Left forelimb (tissue), 1 donor: Measurements from ENCODE around the gene ARHGAP8.

Experiments
- DNase-seq: peaks from one replicate; pipeline ENCODE4 v3.0.0-alpha.2; 2018; ENCODE audit warnings: low spot score

The ARHGAP8 gene

GRCh38 chr22:44804327-44804726, 52.0 kb downstream of the ARHGAP8 start:
- no peak for DNase-seq

- DNase-seq: no peak
Observed at GRCh38 chr22:44805711-44806110, 53.3 kb downstream of the ARHGAP8 start.

- DNase-seq: no peak
Observed at GRCh38 chr22:44807232-44807631, 54.9 kb downstream of the ARHGAP8 start.

- no peak for DNase-seq
Observed at GRCh38 chr22:44807915-44808690, 55.7 kb downstream of the ARHGAP8 start.

- DNase-seq: no peak
Observed at GRCh38 chr22:44809456-44809855, 57.1 kb downstream of the ARHGAP8 start.

GRCh38 chr22:44811141-44811540, 58.8 kb downstream of the ARHGAP8 start:
- no peak for DNase-seq

- DNase-seq: no peak
Observed at GRCh38 chr22:44813416-44813815, 61.0 kb downstream of the ARHGAP8 start.

GRCh38 chr22:44814266-44815098, 62.1 kb downstream of the ARHGAP8 start:
- DNase-seq: no peak

- DNase-seq: no peak
Observed at GRCh38 chr22:44815099-44816070, 63.0 kb downstream of the ARHGAP8 start.

- DNase-seq: no peak
Observed at GRCh38 chr22:44816141-44816540, 63.8 kb downstream of the ARHGAP8 start.

GRCh38 chr22:44818727-44819126, 66.4 kb downstream of the ARHGAP8 start:
- no peak for DNase-seq

- no peak for DNase-seq
Observed at GRCh38 chr22:44819966-44820631, 67.7 kb downstream of the ARHGAP8 start.

- no peak for DNase-seq
Observed at GRCh38 chr22:44821741-44822475, 69.5 kb downstream of the ARHGAP8 start.

GRCh38 chr22:44822534-44822933, 70.2 kb downstream of the ARHGAP8 start:
- DNase-seq: no peak

GRCh38 chr22:44823396-44823795, 71.0 kb downstream of the ARHGAP8 start:
- no peak for DNase-seq

- DNase-seq: no peak
Observed at GRCh38 chr22:44823806-44824205, 71.4 kb downstream of the ARHGAP8 start.

- no peak for DNase-seq
Observed at GRCh38 chr22:44824271-44824670, 71.9 kb downstream of the ARHGAP8 start.

GRCh38 chr22:44825310-44826150, 73.2 kb downstream of the ARHGAP8 start:
- DNase-seq: no peak

- DNase-seq: no peak
Observed at GRCh38 chr22:44827666-44828190, 75.4 kb downstream of the ARHGAP8 start.

GRCh38 chr22:44828193-44828592, 75.8 kb downstream of the ARHGAP8 start:
- no peak for DNase-seq
